HG03520 (cell line): Measurements from ENCODE around the gene ITPR1.

Experiments
- ATAC-seq: cut with Tn5 transposase; IDR thresholded peaks from one replicate; pipeline ENCODE4 v1.9.1; 2021; ENCODE audit warnings: mild to moderate bottlenecking, moderate library complexity; ENCODE audit not compliant: unreplicated experiment

ITPR1 gene

DNA sequence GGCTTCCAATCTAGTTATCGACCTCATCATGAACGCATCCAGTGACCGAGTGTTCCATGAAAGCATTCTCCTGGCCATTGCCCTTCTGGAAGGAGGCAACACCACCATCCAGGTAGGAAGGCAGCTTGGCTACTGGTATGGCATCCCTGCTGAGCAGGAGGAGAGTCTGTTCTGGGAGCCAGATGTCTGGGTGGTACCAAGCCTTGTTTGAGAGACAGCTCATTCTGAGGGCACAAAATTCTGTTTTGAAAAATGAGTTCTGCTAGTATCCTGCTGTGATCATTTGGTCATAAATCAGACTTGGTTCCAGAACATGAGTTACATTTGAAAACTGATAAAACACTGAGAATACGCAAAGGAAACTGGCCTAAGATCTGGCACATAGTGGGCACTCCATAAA is 242.1 kb downstream of the ITPR1 start:
- no peak for ATAC-seq

DNA sequence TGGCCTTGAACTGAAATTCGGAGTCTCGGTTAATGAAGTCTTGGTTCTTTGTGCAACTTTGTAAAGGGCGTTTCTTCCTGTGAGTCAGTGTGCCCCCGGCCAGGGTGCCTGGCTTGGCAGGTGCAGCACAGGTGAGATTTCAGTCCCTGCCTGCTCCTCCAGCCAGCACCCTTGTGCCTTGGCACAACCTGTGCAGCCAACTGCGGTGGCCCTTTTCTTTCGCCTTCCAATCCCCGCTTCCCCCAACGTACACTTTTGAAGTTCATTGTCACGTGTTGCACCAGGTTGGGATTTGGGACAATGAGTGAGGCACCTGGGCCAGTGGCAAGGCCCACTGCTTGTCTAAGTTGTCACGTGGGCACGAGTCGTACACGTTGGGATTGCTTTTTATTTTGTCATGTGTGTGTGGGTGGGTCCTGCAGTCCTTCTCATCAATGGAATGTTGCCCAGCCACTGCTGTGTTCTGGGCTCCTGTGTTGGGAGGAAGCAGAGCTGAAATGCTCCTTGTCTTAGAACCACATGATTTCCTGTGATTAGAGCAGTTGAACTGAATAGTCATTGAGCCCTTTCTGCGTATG is 243.2 kb downstream of the ITPR1 start:
- no peak for ATAC-seq

DNA sequence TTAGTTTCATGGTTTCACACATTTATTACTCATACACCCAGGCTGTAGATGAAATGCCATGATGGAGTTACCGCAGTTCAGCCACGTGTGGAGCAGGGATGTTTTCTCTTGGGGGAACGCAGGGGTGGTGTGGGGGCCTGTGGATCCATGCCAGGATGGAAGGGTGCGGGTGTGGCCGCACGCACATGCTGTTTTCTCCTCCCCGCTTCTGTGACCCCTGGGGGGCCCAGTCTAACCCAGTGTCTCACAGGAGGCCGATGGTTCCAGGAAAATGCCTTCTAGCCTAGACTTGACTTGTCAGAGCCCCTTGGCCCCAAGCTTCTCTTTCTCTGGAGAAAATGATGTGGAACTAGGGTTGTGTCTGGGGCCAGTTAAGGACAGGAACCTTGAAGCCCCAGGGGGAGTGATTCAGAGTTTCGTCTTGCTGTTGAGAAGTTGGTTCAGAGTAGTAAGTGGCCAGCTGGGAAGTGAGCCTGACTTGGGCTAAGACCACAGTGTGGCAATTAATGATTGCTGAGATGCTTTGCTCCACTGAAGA is 245.7 kb downstream of the ITPR1 start:
- ATAC-seq = no peak

DNA sequence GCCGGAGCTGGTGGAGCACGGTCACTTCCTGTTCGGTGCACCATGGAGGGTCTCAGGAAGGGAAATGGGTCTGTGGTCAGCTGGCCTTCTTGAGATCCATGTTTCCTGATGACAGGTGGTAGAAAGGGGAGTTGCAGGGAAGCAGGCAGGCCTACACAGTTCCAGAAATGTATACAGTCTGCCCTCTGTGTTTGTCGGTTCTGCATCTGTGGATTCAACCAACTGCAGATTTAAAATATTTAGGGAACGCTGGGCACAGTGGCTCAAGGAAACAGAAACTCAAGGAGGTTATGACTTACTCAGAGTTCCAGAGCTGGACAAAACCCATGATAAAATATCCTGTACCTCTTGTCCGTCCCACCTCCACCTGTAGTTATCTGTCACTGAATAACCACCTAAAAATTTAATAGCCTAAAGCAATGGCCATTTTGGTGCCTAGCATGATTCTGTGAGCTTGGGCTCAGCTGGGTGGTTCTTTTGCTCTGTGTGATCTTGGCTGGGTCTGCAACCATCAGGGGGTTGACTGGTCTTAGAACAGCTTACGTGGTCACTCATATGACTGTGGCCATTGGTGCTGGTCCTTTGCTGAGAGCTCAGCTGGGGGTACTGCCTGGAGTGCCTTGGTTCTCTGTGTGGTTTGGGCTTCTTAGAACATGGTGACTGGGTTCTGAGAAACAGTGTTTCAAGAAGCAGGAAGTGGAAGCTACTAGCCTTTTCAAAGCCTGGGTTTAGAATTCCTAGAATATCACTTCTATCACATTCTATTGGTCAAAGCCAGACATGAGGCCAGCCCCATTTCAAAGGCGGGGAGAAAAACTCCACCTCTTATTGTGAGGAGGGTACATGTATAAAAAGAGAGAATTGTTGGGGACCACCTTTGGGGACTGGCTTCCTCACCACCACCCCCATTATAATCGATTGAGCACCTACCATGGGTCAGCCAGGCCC is 246.4 kb downstream of the ITPR1 start:
- no peak for ATAC-seq

DNA sequence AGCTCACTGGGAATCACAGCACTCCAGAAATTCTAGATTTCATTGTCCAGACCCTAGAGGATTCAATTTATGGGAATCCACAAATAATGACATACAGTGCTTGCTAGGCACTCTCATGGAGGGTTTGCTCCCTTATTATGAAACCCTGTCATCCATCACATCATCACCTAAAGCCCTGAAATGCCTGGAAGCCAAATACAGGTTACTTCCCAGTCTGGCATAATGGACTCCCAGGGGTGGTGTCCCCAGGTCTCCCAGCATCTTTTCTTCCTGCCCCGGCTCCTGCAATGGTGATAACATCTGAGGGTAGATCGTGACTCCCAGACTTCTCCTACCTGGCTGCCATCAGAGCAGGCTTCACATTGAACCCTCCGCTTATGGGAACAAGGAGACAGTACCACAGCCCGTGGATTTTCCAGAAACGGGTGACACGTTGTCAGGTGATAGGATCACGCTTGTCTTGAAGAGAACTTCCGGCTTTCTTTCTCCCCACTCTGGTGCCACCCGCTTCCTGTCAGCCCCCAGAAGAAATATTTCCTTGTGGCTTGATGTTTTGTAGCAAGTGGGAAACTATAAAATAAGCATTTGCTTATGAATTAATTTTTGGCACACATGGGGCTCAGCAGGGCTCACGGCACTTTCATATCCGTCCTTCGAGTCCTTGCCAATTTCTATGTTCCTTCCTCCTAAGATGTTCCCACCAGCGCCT is 247.4 kb downstream of the ITPR1 start:
- no peak for ATAC-seq

DNA sequence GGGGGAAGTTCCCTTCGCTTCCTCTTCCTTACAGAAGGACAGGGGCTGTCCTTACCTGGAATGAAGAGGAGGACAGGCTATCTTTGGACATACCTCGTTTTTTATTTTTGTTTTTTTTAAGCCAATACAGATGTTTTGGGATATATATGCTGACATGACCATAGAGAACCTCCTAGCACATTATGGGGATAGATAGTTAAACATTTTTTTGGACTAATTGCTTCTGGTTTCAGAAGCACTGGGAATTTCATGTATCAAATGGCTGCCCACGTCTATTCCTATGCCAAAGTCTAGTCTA is 247.9 kb downstream of the ITPR1 start:
- ATAC-seq = no peak

DNA sequence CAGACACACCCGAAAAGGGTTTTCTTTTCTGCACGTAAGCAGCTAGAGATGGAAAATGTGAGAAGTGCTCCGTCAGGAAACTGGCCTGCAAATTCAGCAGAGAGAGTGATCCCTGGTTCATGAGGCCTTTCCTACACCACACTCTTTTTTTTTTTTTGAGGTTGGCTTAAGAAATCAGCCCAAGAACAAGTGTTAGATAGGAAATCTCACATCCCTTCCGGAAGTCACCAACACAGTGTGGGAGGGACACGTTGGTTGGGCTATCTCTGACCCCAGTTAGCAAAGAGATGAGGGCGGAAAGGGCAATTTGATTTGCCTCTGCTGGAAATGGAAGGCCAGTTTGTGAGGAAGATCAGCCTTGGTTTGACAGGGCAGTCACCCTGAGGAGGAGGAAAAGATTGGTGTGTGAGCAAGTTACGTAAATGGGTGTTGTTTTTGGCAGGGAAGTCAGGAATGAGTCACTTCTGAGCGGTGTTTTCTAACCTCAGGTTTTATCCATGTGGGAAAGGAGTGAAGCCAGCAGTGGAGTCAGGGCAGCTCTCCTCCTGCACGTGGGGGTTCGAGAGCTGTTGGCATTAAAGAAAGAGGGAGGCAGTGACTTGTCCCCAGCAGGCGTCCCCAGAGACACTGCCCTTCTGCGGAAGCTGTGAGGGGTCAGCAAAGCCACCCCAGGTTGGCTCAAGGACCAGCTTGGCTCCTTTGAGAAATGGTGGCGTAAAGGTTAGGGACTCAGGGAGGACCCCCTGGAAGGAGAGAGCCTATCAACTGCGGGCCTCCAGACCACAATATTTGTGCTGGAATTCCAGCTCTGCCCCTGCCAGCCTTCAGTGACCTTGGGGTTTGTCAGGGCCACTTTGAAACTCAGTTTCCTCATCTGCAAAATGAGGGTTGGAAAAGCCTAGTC is 248.5 kb downstream of the ITPR1 start:
- ATAC-seq = no peak

DNA sequence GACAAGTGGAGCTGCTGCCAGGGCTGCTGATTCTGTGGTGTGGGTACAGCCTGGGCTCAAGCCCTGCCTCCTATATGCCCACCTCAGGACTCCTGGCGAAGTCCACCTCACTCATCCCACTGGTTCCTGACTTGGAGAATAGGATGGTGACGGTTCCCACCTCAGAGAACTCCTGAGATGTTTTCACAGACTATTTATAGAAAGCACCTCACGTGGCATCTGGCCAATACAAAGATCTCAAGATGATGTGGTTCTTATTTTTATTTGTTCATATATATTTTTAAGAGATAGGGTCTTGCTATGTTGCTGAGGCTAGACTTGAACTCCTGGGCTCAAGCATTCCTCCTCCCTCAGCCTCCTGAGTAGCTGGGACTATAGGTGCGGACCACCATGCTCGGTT is 249.2 kb downstream of the ITPR1 start:
- ATAC-seq = no peak

DNA sequence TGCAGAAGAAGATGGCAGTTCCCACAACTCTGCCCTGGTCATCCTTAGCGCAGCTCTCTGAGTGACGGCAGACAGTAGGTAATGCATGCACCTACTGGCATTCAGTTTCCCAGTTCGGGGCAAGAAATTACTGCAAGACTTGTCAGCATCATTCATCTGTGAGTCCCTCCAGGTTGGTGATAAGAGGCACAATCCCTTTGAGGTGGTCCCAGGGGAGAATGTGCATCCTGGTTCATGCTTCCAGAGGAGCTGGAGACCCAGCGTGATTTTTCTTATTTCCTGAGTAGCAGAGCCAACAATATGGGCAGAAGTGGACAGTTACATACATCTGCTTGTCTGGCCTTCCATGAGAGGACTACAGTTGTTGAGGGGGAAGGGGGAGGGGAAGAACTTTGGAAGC is 250.2 kb downstream of the ITPR1 start:
- ATAC-seq = no peak

DNA sequence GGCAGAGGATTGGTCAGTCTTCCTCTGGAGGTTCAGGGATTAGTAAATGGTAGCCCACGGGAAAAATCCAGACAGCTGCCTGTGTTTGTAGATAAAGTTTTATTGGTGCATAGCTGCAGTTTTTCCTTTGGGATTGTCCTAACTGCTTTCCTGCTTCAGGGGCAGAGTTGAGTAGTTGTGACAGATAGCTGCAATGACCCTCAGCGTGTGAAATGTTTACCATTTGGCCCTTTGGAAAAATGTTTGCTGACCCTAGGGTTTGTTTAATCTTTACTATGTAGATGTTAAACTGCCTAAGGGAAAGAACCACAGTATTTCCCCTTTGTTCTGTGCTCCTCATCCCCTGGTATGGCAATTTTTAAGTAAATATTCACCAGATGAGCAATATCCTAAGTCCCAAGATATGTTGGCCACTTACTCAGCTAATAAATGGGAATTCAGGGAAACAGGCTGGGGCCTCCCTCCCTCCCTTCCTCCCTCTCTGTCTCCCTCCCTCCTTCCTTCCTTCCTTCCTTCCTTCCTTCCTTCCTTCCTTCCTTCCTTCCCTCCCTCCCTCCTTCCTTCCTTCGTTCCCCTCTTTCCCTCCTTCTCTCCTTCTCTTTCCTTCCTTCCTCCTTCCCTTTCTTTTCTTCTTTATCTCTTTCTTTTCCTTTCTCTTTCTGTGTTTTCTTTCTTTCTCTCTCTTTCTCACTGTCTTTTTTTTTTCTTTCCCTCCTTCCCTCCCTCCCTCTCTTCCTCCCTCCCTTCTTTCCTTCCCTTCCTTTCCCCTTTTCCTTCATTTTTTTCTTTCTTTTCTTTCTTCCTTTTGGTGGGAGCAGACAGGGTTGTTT is 251.5 kb downstream of the ITPR1 start:
- no peak for ATAC-seq

DNA sequence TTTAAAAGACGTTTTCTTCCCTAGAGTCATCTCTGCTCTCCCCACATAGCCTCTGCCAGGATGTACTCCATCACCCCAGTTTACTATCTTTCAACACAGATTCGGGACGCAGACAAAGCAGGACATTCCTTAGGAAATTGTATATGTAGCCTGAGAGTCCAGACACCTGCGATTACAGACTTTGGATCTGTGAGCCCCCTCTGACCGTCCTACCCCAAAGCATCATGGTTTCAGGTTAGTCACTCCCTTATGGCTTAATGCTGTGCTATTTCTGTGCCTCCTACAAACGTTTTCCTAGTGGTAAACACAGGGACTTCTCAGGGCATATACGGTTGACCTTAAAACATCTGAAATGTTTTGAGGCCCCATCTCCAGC is 252.1 kb downstream of the ITPR1 start:
- no peak for ATAC-seq

DNA sequence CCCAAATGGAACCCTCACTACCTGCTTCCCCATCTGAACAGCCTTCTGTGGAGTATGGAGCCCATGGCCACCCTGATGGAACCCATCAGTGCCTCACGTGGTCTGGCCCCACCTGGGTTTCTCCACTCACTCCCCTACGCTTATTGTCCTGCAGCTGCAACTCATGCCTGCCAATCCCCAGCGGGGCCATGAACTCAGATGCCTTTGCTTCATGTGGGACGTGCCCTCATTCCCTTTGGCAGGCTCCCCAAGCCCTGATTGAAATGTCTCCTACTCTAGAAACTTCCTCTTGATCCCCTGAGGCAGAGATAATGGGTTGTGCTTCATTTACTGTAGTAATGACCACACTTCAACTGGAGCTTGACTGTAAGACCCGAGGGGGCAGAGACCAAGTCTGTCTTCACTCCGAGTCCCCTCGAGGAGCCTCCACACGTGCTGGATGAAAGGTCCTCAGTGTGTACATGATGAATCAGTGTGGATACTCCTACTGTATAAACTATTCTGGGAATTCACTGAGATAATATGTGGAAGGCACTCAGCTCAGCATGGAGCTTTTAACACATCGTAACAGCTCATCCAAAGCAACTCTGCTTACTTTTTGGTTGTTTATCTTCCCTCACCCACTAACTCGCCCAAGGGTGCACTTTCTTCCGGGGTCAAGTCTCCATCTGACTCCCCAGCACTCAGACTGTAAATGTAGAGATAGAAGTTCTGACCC is 253.3 kb downstream of the ITPR1 start:
- ATAC-seq = no peak

DNA sequence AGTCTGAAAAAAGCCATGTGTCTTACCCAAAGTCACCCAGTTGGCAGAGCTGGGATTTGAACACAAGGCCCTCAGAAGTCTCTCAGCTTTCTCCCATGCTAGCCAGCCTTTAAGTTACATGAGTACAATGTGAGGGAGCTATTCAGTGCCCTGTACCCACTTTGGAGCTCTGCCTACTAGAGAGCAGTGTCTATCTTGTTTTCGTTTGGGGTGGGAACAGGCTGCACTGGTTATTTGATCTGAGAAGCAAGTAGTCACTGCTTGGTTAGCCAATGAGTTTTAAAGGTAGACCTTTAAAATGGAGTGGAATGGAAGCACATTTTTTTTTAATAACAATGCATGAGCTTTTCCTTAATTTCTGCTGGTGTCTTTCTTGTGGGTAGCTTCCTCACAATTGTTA is 255.0 kb downstream of the ITPR1 start:
- no peak for ATAC-seq

DNA sequence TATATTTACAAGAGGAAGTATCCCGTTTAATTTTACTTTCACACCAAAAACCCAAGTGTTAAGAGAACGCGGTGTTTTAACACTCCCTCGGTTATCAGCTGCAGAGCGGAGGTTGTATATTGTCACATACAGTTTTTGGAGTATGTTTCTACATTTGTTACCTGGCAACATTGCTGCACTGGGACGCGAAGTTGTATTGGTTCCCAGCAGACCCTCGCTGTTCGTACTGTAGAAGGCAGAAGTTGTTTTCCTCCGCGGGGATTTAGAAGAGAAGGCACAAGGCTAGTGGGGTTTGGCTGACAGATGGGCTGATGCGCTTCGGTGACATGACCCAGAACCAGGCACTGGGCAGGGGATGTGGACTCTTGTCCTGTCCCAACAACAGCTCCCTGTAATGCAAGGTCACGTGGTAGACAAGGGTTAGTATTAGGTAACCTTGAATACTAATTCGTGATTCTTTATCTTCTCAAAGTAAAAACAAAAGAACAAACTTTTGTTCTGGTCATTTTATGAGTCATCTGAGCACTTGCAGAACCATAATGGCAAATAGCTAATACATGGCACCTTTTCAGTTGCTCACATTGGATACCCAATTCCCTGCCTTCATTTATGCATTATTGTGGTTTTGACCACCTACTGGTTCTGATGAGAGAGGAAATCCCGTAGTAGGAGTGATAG is 255.7 kb downstream of the ITPR1 start:
- ATAC-seq = peak; percentile 48

DNA sequence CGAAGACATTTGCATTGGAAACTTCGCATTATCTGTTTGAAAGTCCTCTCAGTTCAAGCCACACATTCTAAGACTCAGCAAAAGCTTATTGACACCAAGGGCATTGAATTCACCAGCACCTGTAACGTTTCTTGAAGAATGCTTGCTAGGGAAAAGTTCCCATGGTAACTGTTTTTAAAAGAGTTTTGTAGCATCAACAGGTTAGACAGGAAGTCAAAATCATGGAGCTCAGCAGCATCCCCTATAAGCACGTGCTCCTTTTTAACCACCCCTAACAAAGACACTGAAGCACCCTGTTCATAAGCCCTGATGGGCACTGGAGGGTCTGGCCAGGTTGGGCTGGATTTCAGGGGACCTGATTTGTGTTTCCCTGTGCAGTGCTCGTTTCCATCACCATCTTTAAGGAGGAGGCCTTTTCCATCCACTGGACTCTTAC is 256.4 kb downstream of the ITPR1 start:
- ATAC-seq = peak; percentile 14

DNA sequence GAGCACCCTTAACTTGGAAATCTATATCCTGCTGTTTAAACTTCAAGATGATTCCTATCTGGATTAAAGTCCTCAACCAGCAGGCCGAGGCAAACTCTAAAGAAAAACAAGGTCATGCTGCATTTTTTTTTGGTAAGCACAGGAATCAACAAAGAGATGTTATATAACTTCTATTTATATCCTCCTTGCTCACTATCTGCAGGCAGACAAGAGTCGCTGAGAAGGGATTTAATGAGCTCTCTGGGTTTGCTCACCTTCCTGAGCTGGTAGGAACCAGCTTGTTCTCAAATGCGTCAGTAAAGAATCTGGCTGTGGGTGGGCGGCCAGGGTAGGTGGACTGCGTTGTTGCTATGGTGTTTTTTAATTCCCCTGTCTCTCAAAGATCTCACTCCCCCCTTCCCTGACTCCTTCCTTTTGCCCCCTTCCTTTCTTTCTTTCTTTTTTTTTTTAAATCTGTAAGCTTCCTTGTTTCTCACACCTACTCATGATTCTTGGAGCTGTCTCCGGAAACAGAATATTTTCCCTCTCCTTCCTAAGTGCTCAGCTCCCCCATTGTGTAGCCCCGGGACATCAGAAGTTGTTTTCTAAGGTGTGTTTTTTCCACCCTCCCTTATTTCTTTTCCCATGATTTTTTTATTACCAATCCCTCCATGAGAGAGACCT is 257.3 kb downstream of the ITPR1 start:
- ATAC-seq = no peak

DNA sequence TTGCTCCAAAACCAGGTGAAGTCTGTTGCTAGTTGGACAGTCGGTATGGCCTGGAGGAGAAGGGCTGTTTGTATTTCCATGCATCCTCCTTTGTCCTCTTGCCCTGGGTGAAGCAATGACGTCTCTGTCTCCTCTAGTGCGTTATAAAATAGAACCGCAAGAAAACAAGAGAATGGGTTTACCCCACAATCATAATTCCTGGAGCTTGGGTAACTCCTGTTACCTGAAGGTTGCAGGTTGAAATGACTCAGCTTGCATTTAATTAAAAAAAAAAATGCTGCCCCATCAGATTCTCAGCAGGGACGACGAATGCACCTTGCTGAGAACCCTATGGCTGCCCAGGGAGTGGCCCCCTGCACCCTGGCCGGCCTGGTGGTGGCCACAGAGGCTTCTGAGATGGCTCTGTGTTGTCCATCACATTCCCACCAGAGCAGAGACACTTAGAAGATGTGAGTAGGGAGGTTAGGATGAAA is 257.9 kb downstream of the ITPR1 start:
- ATAC-seq = no peak

DNA sequence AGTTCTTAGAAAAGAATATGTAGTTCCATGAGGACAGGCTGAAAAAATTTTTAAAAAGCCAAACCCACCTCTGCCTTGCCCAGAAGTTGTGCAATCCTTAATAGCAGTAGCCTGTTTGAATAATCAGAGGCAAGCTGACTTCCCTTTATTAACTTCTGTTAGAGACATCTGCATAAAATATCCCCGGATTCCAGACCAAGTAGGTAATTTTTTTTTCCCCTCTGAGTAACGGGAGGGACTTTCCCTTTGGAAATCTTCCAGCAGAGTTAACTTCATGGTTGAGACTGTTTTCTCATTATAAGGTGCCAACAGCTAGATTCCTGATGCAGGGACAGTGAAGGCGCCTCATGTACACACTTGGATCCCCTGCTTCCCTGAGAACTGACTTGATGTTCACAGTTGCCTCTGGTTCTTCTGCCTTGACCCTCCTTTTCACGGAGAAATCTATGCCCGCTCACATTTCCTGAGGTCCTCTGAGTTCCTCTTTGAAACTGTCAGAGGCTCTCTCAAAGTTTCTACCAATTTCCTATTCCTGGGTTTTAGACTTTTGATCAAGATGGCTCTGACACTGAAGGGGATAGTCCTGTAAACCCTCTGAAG is 258.5 kb downstream of the ITPR1 start:
- ATAC-seq = no peak
